ENCODE measurements around the gene MAML3. TPM values are rescaled to one million over a fixed set of nuclear protein-coding genes. Genes with fewer than 3 reads are reported as not detected.

Gene MAML3
- total RNA-seq, 1 donor from 2014 or later: 59.4 TPM

- TF ChIP-seq CTCF (IDR thresholded peaks at IDR 0.05; ENCODE audit: partially characterized antibody, unreplicated experiment): no peak
- Mint-ChIP-seq H3K9me3 (ENCODE audit: unreplicated experiment) (peaks cover 17% of the 10 kb centered on the region), H3K4me3 (ENCODE audit: unreplicated experiment) (no peak overlapping the region), H3K36me3 (ENCODE audit: unreplicated experiment) (peaks cover 9% of the 10 kb centered on the region), H3K27me3 (ENCODE audit: unreplicated experiment) (peaks cover 5% of the 10 kb centered on the region), H3K27ac (ENCODE audit: unreplicated experiment) (no peak overlapping the region), H3K4me1 (ENCODE audit: low read depth, unreplicated experiment) (peaks cover 49% of the 10 kb centered on the region)
- no peak for DNase-seq
Observed at GRCh38 chr4:140042634-140043033, 111.3 kb downstream of the MAML3 start.

- Mint-ChIP-seq H3K36me3 (ENCODE audit: unreplicated experiment) (peaks cover 14% of the 10 kb centered on the region), H3K27me3 (ENCODE audit: unreplicated experiment) (peaks cover 7% of the 10 kb centered on the region), H3K4me1 (ENCODE audit: low read depth, unreplicated experiment) (peaks cover 27% of the 10 kb centered on the region), H3K27ac (ENCODE audit: unreplicated experiment) (peak overlapping the region; percentile 65), H3K4me3 (ENCODE audit: unreplicated experiment) (no peak overlapping the region), H3K9me3 (ENCODE audit: unreplicated experiment) (peaks cover 14% of the 10 kb centered on the region)
- no peak for DNase-seq
- TF ChIP-seq CTCF (IDR thresholded peaks at IDR 0.05; ENCODE audit: partially characterized antibody, unreplicated experiment): no peak
Observed at GRCh38 chr4:140038031-140038533, 115.9 kb downstream of the MAML3 start.

GRCh38 chr4:140037353-140038030 lies 116.5 kb downstream of the MAML3 start:
- no peak for TF ChIP-seq CTCF (IDR thresholded peaks at IDR 0.05; ENCODE audit: partially characterized antibody, unreplicated experiment)
- Mint-ChIP-seq H3K36me3 (ENCODE audit: unreplicated experiment) (peaks cover 14% of the 10 kb centered on the region), H3K4me3 (ENCODE audit: unreplicated experiment) (no peak overlapping the region), H3K4me1 (ENCODE audit: low read depth, unreplicated experiment) (peaks cover 31% of the 10 kb centered on the region), H3K9me3 (ENCODE audit: unreplicated experiment) (peaks cover 14% of the 10 kb centered on the region), H3K27me3 (ENCODE audit: unreplicated experiment) (peaks cover 9% of the 10 kb centered on the region), H3K27ac (ENCODE audit: unreplicated experiment) (peak overlapping the region; percentile 65)
- DNase-seq: no peak

- Mint-ChIP-seq H3K4me3 (ENCODE audit: unreplicated experiment) (no peak overlapping the region), H3K36me3 (ENCODE audit: unreplicated experiment) (peaks cover 5% of the 10 kb centered on the region), H3K4me1 (ENCODE audit: low read depth, unreplicated experiment) (peaks cover 36% of the 10 kb centered on the region), H3K27ac (ENCODE audit: unreplicated experiment) (peak overlapping the region; percentile 34), H3K9me3 (ENCODE audit: unreplicated experiment) (peaks cover 8% of the 10 kb centered on the region), H3K27me3 (ENCODE audit: unreplicated experiment) (peaks cover 17% of the 10 kb centered on the region)
- no peak for TF ChIP-seq CTCF (IDR thresholded peaks at IDR 0.05; ENCODE audit: partially characterized antibody, unreplicated experiment)
- DNase-seq: no peak
Observed at GRCh38 chr4:140031706-140032105, 122.3 kb downstream of the MAML3 start.

GRCh38 chr4:140031061-140031460 lies 122.9 kb downstream of the MAML3 start:
- Mint-ChIP-seq H3K9me3 (ENCODE audit: unreplicated experiment) (peaks cover 4% of the 10 kb centered on the region), H3K27me3 (ENCODE audit: unreplicated experiment) (peaks cover 17% of the 10 kb centered on the region), H3K4me1 (ENCODE audit: low read depth, unreplicated experiment) (peaks cover 30% of the 10 kb centered on the region), H3K36me3 (ENCODE audit: unreplicated experiment) (peaks cover 5% of the 10 kb centered on the region), H3K27ac (ENCODE audit: unreplicated experiment) (no peak overlapping the region), H3K4me3 (ENCODE audit: unreplicated experiment) (no peak overlapping the region)
- no peak for DNase-seq
- TF ChIP-seq CTCF (IDR thresholded peaks at IDR 0.05; ENCODE audit: partially characterized antibody, unreplicated experiment): no peak
